Activated T-cell treated with anti-CD3 and anti-CD28 coated beads for 4 hours (primary cell): ENCODE data around the gene WDR90.
"Not testable (repeated sequence)": the region's sequence is repeated elsewhere in the genome, so short reads cannot be mapped to it uniquely, and the experiment has no call there.

Experiments used
- DNase-seq: peaks from one replicate; pipeline ENCODE4 v3.0.0-alpha.2; 2020

The WDR90 gene

GRCh38 chr16:677316-678190, 28.4 kb downstream of the WDR90 start:
- no peak for DNase-seq

GRCh38 chr16:678209-678857, 29.2 kb downstream of the WDR90 start:
- DNase-seq = no peak

- no peak for DNase-seq
Observed at GRCh38 chr16:678858-679813, 30.0 kb downstream of the WDR90 start.

- DNase-seq = peak; percentile 85
Observed at GRCh38 chr16:679814-680624, 30.9 kb downstream of the WDR90 start, which contains the start of gene STUB1. Gene STUB1 (plus strand): TSS chr16:680410. CDS start chr16:680526, 116 bp downstream.

GRCh38 chr16:680625-680945, 31.4 kb downstream of the WDR90 start:
- DNase-seq = no peak

GRCh38 chr16:680967-681745, 32.0 kb downstream of the WDR90 start:
- no peak for DNase-seq

GRCh38 chr16:681746-682427, 32.7 kb downstream of the WDR90 start:
- DNase-seq = no peak

- no peak for DNase-seq
Observed at GRCh38 chr16:682493-683395, 33.6 kb downstream of the WDR90 start.

GRCh38 chr16:683396-684070, 34.4 kb downstream of the WDR90 start:
- no peak for DNase-seq

- DNase-seq = peak; percentile 94
Observed at GRCh38 chr16:684071-684794, 35.1 kb downstream of the WDR90 start, which contains the start of gene JMJD8. Gene JMJD8 (minus strand): TSS chr16:684334. CDS start chr16:684319, 15 bp downstream.

GRCh38 chr16:684961-685696, 36.0 kb downstream of the WDR90 start:
- no peak for DNase-seq

- DNase-seq = no peak
Observed at GRCh38 chr16:685967-686366, 36.8 kb downstream of the WDR90 start.

GRCh38 chr16:686459-687260, 37.5 kb downstream of the WDR90 start:
- no peak for DNase-seq

- DNase-seq = no peak
Observed at GRCh38 chr16:687499-687898, 38.3 kb downstream of the WDR90 start.

- no peak for DNase-seq
Observed at GRCh38 chr16:689175-689897, 40.2 kb downstream of the WDR90 start.

- not testable (repeated sequence) for DNase-seq
Observed at GRCh38 chr16:691242-691641, 42.1 kb downstream of the WDR90 start.
